OCI-LY1 (cell line): ENCODE results near the gene CCDC27.
"Not testable (repeated sequence)": the region's sequence is repeated elsewhere in the genome, so short reads cannot be mapped to it uniquely, and the experiment has no call there.

Experiments used
- H2AFZ ChIP-seq: fragments of 200-600 bp; sonication (generic), shearing (Covaris generic); 2 replicates; pipeline ENCODE4 v1.6.0; 2014; ENCODE audit warnings: antibody characterized with exemption, mild to moderate bottlenecking, low read length
- H3F3A ChIP-seq: fragments of 200-600 bp; sonication (generic), shearing (Covaris generic); 2 replicates; pipeline ENCODE4 v1.6.0; 2014; ENCODE audit warnings: mild to moderate bottlenecking, antibody characterized with exemption, low read length, moderate library complexity; ENCODE audit not compliant: insufficient read depth
- H3K27ac ChIP-seq: fragments of 200-600 bp; sonication (generic); 2 replicates; pipeline ENCODE4 v1.5.1; 2014; ENCODE audit warnings: low read length, mixed run types, mild to moderate bottlenecking, low read depth; ENCODE audit not compliant: poor library complexity, severe bottlenecking
- H3K27me3 ChIP-seq: fragments of 200-600 bp; sonication (generic); 2 replicates; pipeline ENCODE4 v1.6.0; 2014; ENCODE audit warnings: antibody characterized with exemption, mild to moderate bottlenecking, low read length, moderate library complexity; ENCODE audit not compliant: insufficient read depth
- H3K36me3 ChIP-seq: fragments of 200-600 bp; sonication (generic); 2 replicates; pipeline ENCODE4 v1.6.1; 2014; ENCODE audit warnings: mild to moderate bottlenecking, antibody characterized with exemption, low read length, moderate library complexity, mixed read lengths; ENCODE audit not compliant: insufficient read depth
- H3K4me1 ChIP-seq: fragments of 200-600 bp; sonication (generic); 2 replicates; pipeline ENCODE4 v1.5.1; 2014; ENCODE audit warnings: mild to moderate bottlenecking, low read length, moderate library complexity; ENCODE audit not compliant: insufficient read depth, severe bottlenecking
- H3K4me2 ChIP-seq: fragments of 200-600 bp; sonication (generic), shearing (Covaris generic); 2 replicates; pipeline ENCODE4 v1.6.1; 2014; ENCODE audit warnings: low read length
- H3K4me3 ChIP-seq: fragments of 200-600 bp; sonication (generic); 2 replicates; pipeline ENCODE4 v1.5.1; 2014; ENCODE audit warnings: low read length, low read depth, mild to moderate bottlenecking, mixed read lengths; ENCODE audit not compliant: poor library complexity, severe bottlenecking
- H3K79me2 ChIP-seq: fragments of 200-600 bp; shearing (Covaris generic); 2 replicates; pipeline ENCODE4 v1.6.1; 2016; ENCODE audit warnings: mixed run types, low read length, mixed read lengths; ENCODE audit not compliant: insufficient read depth
- H3K9ac ChIP-seq: fragments of 200-600 bp; sonication (generic), shearing (Covaris generic); 2 replicates; pipeline ENCODE4 v1.6.1; 2014; ENCODE audit warnings: mild to moderate bottlenecking, low read length, mixed read lengths
- H3K9me2 ChIP-seq: fragments of 200-600 bp; sonication (generic), shearing (Covaris generic); 2 replicates; pipeline ENCODE4 v1.6.1; 2014; ENCODE audit warnings: low read depth, mild to moderate bottlenecking, low read length, mixed read lengths
- H3K9me3 ChIP-seq: fragments of 200-600 bp; shearing (Covaris generic); 2 replicates; pipeline ENCODE4 v1.6.1; 2014; ENCODE audit warnings: low read length, mixed read lengths
- H4K20me1 ChIP-seq: fragments of 200-600 bp; sonication (generic), shearing (Covaris generic); 2 replicates; pipeline ENCODE4 v1.6.0; 2016; ENCODE audit warnings: mild to moderate bottlenecking, low read length; ENCODE audit not compliant: insufficient read depth
- EZH2 ChIP-seq: fragments of 200-600 bp; sonication (generic), shearing (Covaris generic); IDR thresholded peaks from 2 replicates; pipeline ENCODE4 v1.8.0; 2017; ENCODE audit warnings: borderline replicate concordance, mixed run types, mild to moderate bottlenecking, antibody characterized with exemption, low read length, moderate library complexity, mixed read lengths
- TF ChIP-seq, protein P1 (sequence below): fragments of 200-600 bp; sonication (generic), shearing (Covaris generic); IDR thresholded peaks from 2 replicates; pipeline ENCODE4 v1.5.1; 2017; ENCODE audit warnings: mild to moderate bottlenecking, antibody characterized with exemption, low read length, moderate library complexity, mixed read lengths

CCDC27 gene

DNA sequence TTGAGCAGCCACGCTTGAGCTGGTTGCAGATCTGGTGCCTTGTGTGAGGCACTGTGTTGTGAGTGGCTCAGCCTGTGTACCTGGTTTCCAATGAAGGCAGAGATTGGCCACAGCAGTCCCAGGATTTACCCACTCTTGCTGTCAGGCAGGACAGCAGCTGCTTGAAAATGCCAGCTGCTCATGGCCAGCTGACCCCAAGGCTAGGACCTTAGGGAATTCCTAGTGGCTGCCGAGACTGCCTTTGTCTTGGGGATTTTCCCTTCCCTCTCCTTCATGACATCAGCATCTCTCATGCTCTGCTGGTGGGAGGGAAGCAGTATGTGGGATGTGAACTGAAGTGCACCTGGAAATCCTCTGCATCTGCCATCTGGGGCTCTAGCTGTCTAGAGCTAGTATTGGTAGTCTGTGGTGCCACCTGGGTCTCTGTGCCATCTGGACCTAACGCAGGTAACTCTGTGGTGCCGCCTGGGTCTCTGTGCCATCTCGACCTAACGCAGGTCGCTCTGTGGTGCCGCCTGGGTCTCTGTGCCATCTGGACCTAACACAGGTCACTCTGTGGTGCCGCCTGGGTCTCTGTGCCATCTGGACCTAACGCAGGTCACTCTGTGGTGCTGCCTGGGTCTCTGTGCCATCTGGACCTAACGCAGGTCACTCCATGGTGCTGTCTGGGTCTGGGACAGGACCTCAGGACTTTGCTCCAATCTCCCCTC is 47.9 kb downstream of the CCDC27 start:
- H3F3A ChIP-seq, result no peaks in the 10 kb centered on the region
- H4K20me1 ChIP-seq, result no peaks in the 10 kb centered on the region
- no peak overlapping the region for H3K27ac ChIP-seq
- H3K9ac ChIP-seq, result no peak overlapping the region
- no peak overlapping the region for H2AFZ ChIP-seq
- H3K27me3 ChIP-seq, result peaks cover 5% of the 10 kb centered on the region; the same call in 1 of the 2 replicates
- H3K4me3 ChIP-seq, result no peak overlapping the region
- no peaks in the 10 kb centered on the region for H3K9me2 ChIP-seq
- TF ChIP-seq, protein P1, sequence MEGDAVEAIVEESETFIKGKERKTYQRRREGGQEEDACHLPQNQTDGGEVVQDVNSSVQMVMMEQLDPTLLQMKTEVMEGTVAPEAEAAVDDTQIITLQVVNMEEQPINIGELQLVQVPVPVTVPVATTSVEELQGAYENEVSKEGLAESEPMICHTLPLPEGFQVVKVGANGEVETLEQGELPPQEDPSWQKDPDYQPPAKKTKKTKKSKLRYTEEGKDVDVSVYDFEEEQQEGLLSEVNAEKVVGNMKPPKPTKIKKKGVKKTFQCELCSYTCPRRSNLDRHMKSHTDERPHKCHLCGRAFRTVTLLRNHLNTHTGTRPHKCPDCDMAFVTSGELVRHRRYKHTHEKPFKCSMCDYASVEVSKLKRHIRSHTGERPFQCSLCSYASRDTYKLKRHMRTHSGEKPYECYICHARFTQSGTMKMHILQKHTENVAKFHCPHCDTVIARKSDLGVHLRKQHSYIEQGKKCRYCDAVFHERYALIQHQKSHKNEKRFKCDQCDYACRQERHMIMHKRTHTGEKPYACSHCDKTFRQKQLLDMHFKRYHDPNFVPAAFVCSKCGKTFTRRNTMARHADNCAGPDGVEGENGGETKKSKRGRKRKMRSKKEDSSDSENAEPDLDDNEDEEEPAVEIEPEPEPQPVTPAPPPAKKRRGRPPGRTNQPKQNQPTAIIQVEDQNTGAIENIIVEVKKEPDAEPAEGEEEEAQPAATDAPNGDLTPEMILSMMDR, result no peak
- no peak for TF ChIP-seq EZH2
- no peaks in the 10 kb centered on the region; the same call in 1 of the 2 replicates for H3K36me3 ChIP-seq
- H3K4me1 ChIP-seq, result peaks cover 14% of the 10 kb centered on the region
- H3K79me2 ChIP-seq, result peaks cover 6% of the 10 kb centered on the region
- H3K9me3 ChIP-seq, result no peaks in the 10 kb centered on the region
- no peak overlapping the region for H3K4me2 ChIP-seq

DNA sequence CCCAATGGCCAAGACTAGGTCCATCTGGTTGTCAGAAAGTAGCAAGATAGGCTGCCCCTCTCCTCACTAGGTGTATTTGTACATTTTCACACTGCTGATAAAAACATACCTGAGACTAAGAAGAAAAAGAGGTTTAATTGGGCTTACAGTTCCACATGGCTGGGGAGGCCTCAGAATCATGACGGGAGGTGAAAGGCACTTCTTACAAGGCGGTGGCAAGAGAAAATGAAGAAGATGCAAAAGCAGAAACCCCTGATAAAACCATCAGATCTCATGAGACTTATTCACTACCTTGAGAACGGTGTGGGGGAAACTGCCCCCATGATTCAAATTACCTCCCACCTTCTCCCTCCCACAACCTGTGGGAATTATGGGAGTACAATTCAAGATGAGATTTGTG is 48.5 kb downstream of the CCDC27 start:
- not testable (repeated sequence) for H3K4me2 ChIP-seq, H3K9me2 ChIP-seq, H3K9me3 ChIP-seq

DNA sequence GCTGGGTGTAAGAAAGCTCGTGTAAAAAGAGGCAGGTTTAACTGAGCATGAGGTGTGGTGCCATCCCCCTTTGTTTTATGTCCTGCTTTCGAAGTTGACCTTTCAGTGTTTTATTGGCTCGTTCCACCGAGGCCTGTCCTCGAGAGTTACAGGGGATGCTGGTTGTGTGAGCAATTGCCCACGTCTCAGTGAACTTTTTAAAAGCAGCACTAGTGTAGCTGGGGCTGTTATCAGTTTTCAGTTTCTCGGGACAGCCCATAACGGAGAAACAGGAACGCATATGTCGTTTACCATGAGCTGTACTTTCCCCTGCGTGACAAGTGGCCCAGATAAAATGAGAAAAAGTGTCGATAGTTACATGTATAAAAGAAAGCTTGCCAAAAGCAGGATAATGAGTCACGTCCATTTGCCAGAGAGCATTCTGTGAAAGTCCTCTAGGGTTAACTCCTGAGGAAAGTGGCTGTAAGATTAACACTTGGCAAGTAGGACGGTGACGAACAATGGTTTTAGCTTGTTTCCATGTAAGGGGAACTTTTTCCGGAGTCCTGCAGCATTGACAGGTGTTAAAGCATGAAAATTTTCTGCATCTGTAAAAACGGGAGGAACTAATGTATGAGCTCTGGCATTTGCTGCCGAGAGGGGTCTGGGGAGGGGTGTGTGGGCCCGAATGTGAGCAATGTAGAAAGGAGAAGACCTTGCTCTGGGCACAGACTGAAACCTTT is 51.8 kb downstream of the CCDC27 start:
- H3K79me2 ChIP-seq, result no peaks in the 10 kb centered on the region
- no peaks in the 10 kb centered on the region for H3F3A ChIP-seq
- H3K9ac ChIP-seq, result no peak overlapping the region
- H3K27me3 ChIP-seq, result peaks cover 5% of the 10 kb centered on the region; the same call in 1 of the 2 replicates
- no peak overlapping the region for H3K4me3 ChIP-seq
- no peak overlapping the region for H2AFZ ChIP-seq
- H3K4me2 ChIP-seq, result no peak overlapping the region
- no peaks in the 10 kb centered on the region for H3K9me3 ChIP-seq
- TF ChIP-seq, protein P1, result no peak
- TF ChIP-seq EZH2, result no peak
- no peaks in the 10 kb centered on the region; the same call in 1 of the 2 replicates for H3K36me3 ChIP-seq
- H3K27ac ChIP-seq, result no peak overlapping the region
- no peaks in the 10 kb centered on the region for H3K9me2 ChIP-seq
- H4K20me1 ChIP-seq, result no peaks in the 10 kb centered on the region
- H3K4me1 ChIP-seq, result no peaks in the 10 kb centered on the region

More for the DNA sequence above, 48.5 kb downstream of the CCDC27 start:
- H3K9ac ChIP-seq, H3K4me3 ChIP-seq, H3K36me3 ChIP-seq, H3K4me1 ChIP-seq, H3K27me3 ChIP-seq, H3K79me2 ChIP-seq, H4K20me1 ChIP-seq, H2AFZ ChIP-seq, H3K27ac ChIP-seq, H3F3A ChIP-seq: not testable (repeated sequence)

DNA sequence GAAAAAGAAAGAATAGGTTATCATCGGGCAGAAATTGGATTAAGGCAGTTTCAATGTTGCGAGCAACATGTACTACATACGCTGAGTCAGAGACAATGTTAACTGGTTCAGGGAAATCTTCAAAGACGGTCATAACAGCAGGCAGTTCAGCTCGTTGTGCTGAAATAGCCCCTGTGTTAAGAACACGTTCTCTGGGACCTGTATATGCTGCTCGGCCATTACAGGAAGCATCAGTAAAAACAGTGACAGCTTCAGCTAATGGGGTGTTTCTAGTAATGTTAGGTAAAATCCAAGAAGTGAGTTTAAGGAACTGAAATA is 52.3 kb downstream of the CCDC27 start:
- not testable (repeated sequence) for H3F3A ChIP-seq, H2AFZ ChIP-seq, H3K36me3 ChIP-seq, H3K4me1 ChIP-seq, H3K9me2 ChIP-seq, H3K9ac ChIP-seq, H3K79me2 ChIP-seq, H3K4me2 ChIP-seq, H3K27me3 ChIP-seq, H4K20me1 ChIP-seq, H3K4me3 ChIP-seq, H3K9me3 ChIP-seq, H3K27ac ChIP-seq
